ENCODE measurements around the gene CTNNBIP1.
"Not testable (repeated sequence)": the region's sequence is repeated elsewhere in the genome, so short reads cannot be mapped to it uniquely, and the experiment has no call there.

CTNNBIP1 gene

GRCh38 chr1:9815150-9815549 is 94.9 kb downstream of the CTNNBIP1 start:
- TF ChIP-seq, protein P1, sequence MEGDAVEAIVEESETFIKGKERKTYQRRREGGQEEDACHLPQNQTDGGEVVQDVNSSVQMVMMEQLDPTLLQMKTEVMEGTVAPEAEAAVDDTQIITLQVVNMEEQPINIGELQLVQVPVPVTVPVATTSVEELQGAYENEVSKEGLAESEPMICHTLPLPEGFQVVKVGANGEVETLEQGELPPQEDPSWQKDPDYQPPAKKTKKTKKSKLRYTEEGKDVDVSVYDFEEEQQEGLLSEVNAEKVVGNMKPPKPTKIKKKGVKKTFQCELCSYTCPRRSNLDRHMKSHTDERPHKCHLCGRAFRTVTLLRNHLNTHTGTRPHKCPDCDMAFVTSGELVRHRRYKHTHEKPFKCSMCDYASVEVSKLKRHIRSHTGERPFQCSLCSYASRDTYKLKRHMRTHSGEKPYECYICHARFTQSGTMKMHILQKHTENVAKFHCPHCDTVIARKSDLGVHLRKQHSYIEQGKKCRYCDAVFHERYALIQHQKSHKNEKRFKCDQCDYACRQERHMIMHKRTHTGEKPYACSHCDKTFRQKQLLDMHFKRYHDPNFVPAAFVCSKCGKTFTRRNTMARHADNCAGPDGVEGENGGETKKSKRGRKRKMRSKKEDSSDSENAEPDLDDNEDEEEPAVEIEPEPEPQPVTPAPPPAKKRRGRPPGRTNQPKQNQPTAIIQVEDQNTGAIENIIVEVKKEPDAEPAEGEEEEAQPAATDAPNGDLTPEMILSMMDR (IDR thresholded peaks at IDR 0.05; ENCODE audit: low read depth, low read length, missing control alignments) = no peak
- H3K4me3 ChIP-seq (replicated peaks; ENCODE audit: low read depth, low read length) = no peak overlapping the region
- DNase-seq (ENCODE audit: extremely low read depth, low read depth) = no peak

DNA sequence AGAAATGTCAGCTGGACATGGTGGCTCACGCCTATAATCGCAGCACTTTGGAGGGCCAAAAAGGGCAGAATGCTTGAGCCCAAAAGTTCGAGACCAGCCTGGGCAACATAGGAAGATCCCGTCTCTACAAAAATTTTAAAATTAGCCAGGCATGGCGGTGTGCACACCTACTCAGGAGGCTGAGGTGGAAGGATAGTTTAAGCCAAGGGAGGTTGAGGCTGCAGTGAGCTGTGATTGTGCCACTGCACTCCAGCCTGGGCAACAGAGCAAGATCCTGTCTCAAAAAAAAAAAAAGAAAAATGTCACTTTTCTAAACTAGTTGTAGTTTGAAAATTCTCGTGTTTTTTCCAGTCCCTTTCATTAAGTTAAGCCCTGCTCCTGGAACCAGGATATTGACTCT is 95.5 kb downstream of the CTNNBIP1 start:
- DNase-seq (ENCODE audit: extremely low read depth, low read depth) = no peak
- H3K4me3 ChIP-seq (replicated peaks; ENCODE audit: low read depth, low read length) = no peak overlapping the region
- TF ChIP-seq, protein P1 (IDR thresholded peaks at IDR 0.05; ENCODE audit: low read depth, low read length, missing control alignments) = no peak

GRCh38 chr1:9811239-9811966 is 98.7 kb downstream of the CTNNBIP1 start:
- H3K4me3 ChIP-seq (replicated peaks; ENCODE audit: low read depth, low read length) = no peak overlapping the region
- DNase-seq (ENCODE audit: extremely low read depth, low read depth) = no peak
- TF ChIP-seq, protein P1 (IDR thresholded peaks at IDR 0.05; ENCODE audit: low read depth, low read length, missing control alignments) = no peak

- no peak for DNase-seq (ENCODE audit: extremely low read depth, low read depth)
- no peak overlapping the region for H3K4me3 ChIP-seq (replicated peaks; ENCODE audit: low read depth, low read length)
- TF ChIP-seq, protein P1 (IDR thresholded peaks at IDR 0.05; ENCODE audit: low read depth, low read length, missing control alignments) = no peak
These were observed 101.0 kb downstream of the CTNNBIP1 start for GRCh38 chr1:9809100-9809510.

- DNase-seq (ENCODE audit: extremely low read depth, low read depth) = no peak
- no peak overlapping the region for H3K4me3 ChIP-seq (replicated peaks; ENCODE audit: low read depth, low read length)
- TF ChIP-seq, protein P1 (IDR thresholded peaks at IDR 0.05; ENCODE audit: low read depth, low read length, missing control alignments) = no peak
These were observed 101.6 kb downstream of the CTNNBIP1 start for GRCh38 chr1:9808459-9808858.

DNA sequence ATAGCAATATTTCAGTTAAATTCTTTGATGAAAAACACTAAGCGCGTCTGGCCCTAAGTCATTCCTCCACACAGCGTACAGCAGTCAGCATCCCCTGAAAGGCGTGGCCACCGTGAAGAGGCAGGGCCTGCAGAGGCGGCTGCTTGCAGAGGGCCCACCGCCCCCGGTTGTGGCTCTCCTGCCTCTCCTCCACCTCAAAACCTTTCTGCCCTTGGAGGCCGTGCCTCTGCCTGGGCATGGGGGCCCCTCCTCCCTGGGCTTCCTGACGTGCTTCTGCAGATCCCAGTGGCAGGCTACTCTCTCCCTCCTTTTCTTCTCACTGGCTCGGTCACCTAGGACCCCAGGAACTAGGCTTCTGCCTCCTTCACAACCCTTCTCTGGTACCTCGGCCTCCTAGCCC is 102.5 kb downstream of the CTNNBIP1 start:
- TF ChIP-seq, protein P1 (IDR thresholded peaks at IDR 0.05; ENCODE audit: low read depth, low read length, missing control alignments) = no peak
- no peak overlapping the region for H3K4me3 ChIP-seq (replicated peaks; ENCODE audit: low read depth, low read length)
- no peak for DNase-seq (ENCODE audit: extremely low read depth, low read depth)

GRCh38 chr1:9805972-9806371 is 104.1 kb downstream of the CTNNBIP1 start:
- DNase-seq (ENCODE audit: extremely low read depth, low read depth); H3K4me3 ChIP-seq (replicated peaks; ENCODE audit: low read depth, low read length): not testable (repeated sequence)

Data from HFF-Myc (cell line).